Brain microvascular endothelial cell (primary cell): ENCODE measurements around the gene LILRA5.
"Not testable (repeated sequence)": the region's sequence is repeated elsewhere in the genome, so short reads cannot be mapped to it uniquely, and the experiment has no call there.

ENCODE experiments used
- DNase-seq: peaks from one replicate; pipeline ENCODE4 v3.0.0-alpha.2; 2020
- H3K27ac ChIP-seq: fragments of 250-450 bp; sonication (Bioruptor Pico); 2 replicates; pipeline ENCODE4 v1.5.1; 2020; ENCODE audit warnings: mild to moderate bottlenecking, moderate library complexity
- H3K27me3 ChIP-seq: fragments of 250-450 bp; sonication (Bioruptor Pico); replicated peaks from 2 replicates; pipeline ENCODE4 v1.5.1; 2020; ENCODE audit warnings: mild to moderate bottlenecking
- H3K36me3 ChIP-seq: fragments of 250-450 bp; sonication (Bioruptor Pico); replicated peaks from 2 replicates; pipeline ENCODE4 v1.5.1; 2020; ENCODE audit warnings: mild to moderate bottlenecking
- H3K4me3 ChIP-seq: 2 replicates; pipeline ENCODE4 v1.5.1; 2011; ENCODE audit warnings: low read depth, mild to moderate bottlenecking, control low read depth, low read length, moderate library complexity
- CTCF ChIP-seq: IDR thresholded peaks from 2 replicates; pipeline ENCODE4 v1.5.1; 2011; ENCODE audit warnings: low read depth, mild to moderate bottlenecking, moderate library complexity, low read length, control low read depth, inconsistent platforms; ENCODE audit errors: missing control alignments
- in situ Hi-C: cut with HindIII; loops from 2 replicates; pipeline ENCODE4 v1.10.0; 2017; ENCODE audit warnings: low sequenced_read_pairs, low pct_ligation_motif_present

LILRA5 gene

GRCh38 chr19:54273821-54274220 lies 39.1 kb downstream of the LILRA5 start:
- in situ Hi-C loops, result no loop called here
- H3K36me3 ChIP-seq, result no peaks in the 10 kb centered on the region
- no peaks in the 10 kb centered on the region for H3K27me3 ChIP-seq
- no peak overlapping the region for H3K4me3 ChIP-seq
- H3K27ac ChIP-seq, result no peak overlapping the region
- no peak for TF ChIP-seq CTCF
- DNase-seq, result no peak

- in situ Hi-C loops, H3K27ac ChIP-seq, H3K27me3 ChIP-seq, DNase-seq, H3K4me3 ChIP-seq, H3K36me3 ChIP-seq: not testable (repeated sequence)
Measured at GRCh38 chr19:54272181-54272580, 40.8 kb downstream of the LILRA5 start.

DNA sequence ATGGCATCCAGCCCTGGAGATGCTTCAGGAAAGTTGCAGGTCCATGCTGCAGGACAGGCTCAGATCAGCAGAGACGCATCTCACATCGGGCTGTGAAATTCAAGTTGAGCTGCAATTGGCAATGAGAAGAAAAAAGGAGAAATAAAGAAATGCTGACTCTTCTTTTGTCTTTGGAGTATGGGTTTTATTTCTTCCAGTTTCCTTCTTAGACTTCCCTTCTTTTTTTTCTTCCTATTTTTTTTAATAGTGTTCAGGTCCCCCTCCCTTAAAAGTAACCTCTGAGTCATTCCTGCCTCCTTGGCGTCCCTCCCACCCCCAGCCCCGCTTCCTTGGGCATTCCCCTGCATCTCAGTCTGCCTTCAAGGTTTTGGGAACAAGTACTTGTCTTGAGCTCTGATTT lies 41.4 kb downstream of the LILRA5 start:
- H3K27ac ChIP-seq, H3K27me3 ChIP-seq, in situ Hi-C loops, DNase-seq, H3K36me3 ChIP-seq, H3K4me3 ChIP-seq: not testable (repeated sequence)

DNA sequence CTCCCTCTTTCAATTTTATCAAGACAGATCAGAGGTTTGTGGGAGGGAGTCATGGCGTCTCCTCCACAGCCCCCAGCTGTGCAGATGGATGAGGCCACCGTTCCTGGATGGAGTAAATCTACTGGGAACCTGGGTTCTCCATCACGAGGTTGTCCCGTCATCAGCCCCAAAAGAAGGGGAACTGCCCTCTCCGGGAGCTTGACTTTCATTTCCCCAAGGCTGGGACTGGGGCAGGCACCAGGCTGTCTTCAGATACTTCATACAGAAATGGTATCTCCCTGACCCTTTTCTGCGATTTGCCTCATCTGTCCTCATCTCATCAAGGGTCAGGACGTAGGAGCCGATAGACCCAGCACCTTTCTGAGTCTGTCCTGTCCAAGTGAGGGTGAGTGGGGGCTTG lies 41.9 kb downstream of the LILRA5 start:
- H3K4me3 ChIP-seq, result no peak overlapping the region
- in situ Hi-C loops, result no loop called here
- DNase-seq, result no peak
- H3K27me3 ChIP-seq, result no peaks in the 10 kb centered on the region
- no peak overlapping the region for H3K27ac ChIP-seq
- no peaks in the 10 kb centered on the region for H3K36me3 ChIP-seq
- no peak for TF ChIP-seq CTCF

- H3K36me3 ChIP-seq, result no peaks in the 10 kb centered on the region
- no peak for TF ChIP-seq CTCF
- H3K27me3 ChIP-seq, result no peaks in the 10 kb centered on the region
- in situ Hi-C loops, result no loop called here
- no peak for DNase-seq
- no peak overlapping the region for H3K4me3 ChIP-seq
- H3K27ac ChIP-seq, result no peak overlapping the region
Measured at GRCh38 chr19:54268936-54269335, 44.0 kb downstream of the LILRA5 start.

GRCh38 chr19:54266133-54266532 lies 46.8 kb downstream of the LILRA5 start:
- Histone ChIP-seq H3K4me3 (no peak overlapping the region), H3K27me3 (no peaks in the 10 kb centered on the region), H3K27ac (no peak overlapping the region), H3K36me3 (no peaks in the 10 kb centered on the region)
- in situ Hi-C loops, result no loop called here
- TF ChIP-seq CTCF, result peak; percentile 83
- peak; percentile 74 for DNase-seq

GRCh38 chr19:54262470-54262869 lies 50.5 kb downstream of the LILRA5 start:
- Histone ChIP-seq H3K27ac (no peak overlapping the region), H3K27me3 (peaks cover 2% of the 10 kb centered on the region), H3K36me3 (no peaks in the 10 kb centered on the region), H3K4me3 (no peak overlapping the region)
- TF ChIP-seq CTCF, result no peak
- DNase-seq, result no peak
- in situ Hi-C loops, result no loop called here
